Hepatocyte (in vitro differentiated cells): ENCODE data around the gene ASAP2. TPM values are rescaled to one million over a fixed set of nuclear protein-coding genes. Genes with fewer than 3 reads are reported as not detected.

Experiments used
- DNase-seq: peaks from one replicate; pipeline ENCODE4 v3.0.0-alpha.2; 2016; ENCODE audit warnings: low spot score
- H2AFZ ChIP-seq: fragments of 200-600 bp; sonication (generic); 2 replicates; pipeline ENCODE4 v1.6.0; 2016; ENCODE audit warnings: antibody characterized with exemption, mild to moderate bottlenecking
- H3K27ac ChIP-seq: fragments of 200-600 bp; sonication (generic); 2 replicates; pipeline ENCODE4 v1.5.1; 2016; ENCODE audit warnings: mild to moderate bottlenecking
- H3K27me3 ChIP-seq: fragments of 200-600 bp; sonication (generic); 2 replicates; pipeline ENCODE4 v1.6.1; 2016
- H3K36me3 ChIP-seq: fragments of 200-600 bp; sonication (generic); replicated peaks from 2 replicates; pipeline ENCODE4 v1.5.1; 2016; ENCODE audit warnings: low read depth; ENCODE audit not compliant: insufficient read depth
- H3K4me1 ChIP-seq: fragments of 200-600 bp; sonication (generic); 2 replicates; pipeline ENCODE4 v1.5.1; 2016; ENCODE audit warnings: mild to moderate bottlenecking, moderate library complexity; ENCODE audit not compliant: insufficient read depth
- H3K4me2 ChIP-seq: fragments of 200-600 bp; sonication (generic); 2 replicates; pipeline ENCODE4 v1.6.0; 2016
- H3K4me3 ChIP-seq: fragments of 200-600 bp; sonication (generic); 2 replicates; pipeline ENCODE4 v1.5.1; 2016; ENCODE audit warnings: mild to moderate bottlenecking
- H3K79me2 ChIP-seq: fragments of 200-600 bp; sonication (generic); 2 replicates; pipeline ENCODE4 v1.6.0; 2017; ENCODE audit warnings: mild to moderate bottlenecking
- H3K9me2 ChIP-seq: fragments of 200-600 bp; sonication (generic); replicated peaks from 2 replicates; pipeline ENCODE4 v1.6.0; 2017; ENCODE audit warnings: mild to moderate bottlenecking; ENCODE audit not compliant: insufficient read depth
- H3K9me3 ChIP-seq: fragments of 200-600 bp; sonication (generic); 2 replicates; pipeline ENCODE4 v1.5.1; 2016; ENCODE audit warnings: low read depth, mild to moderate bottlenecking
- H4K20me1 ChIP-seq: fragments of 200-600 bp; sonication (generic); 2 replicates; pipeline ENCODE4 v1.6.0; 2016; ENCODE audit warnings: mild to moderate bottlenecking; ENCODE audit not compliant: insufficient read depth, poor library complexity, severe bottlenecking
- CTCF ChIP-seq: fragments of 200-600 bp; sonication (generic); IDR thresholded peaks from 2 replicates; pipeline ENCODE4 v1.5.1; 2016; ENCODE audit warnings: antibody characterized with exemption, mild to moderate bottlenecking; ENCODE audit not compliant: poor library complexity
- EZH2 ChIP-seq: fragments of 200-600 bp; sonication (generic); IDR thresholded peaks from 2 replicates; pipeline ENCODE4 v1.6.1; 2016; ENCODE audit warnings: antibody characterized with exemption, mild to moderate bottlenecking, borderline replicate concordance
- EZH2phosphoT487 ChIP-seq: fragments of 200-600 bp; sonication (generic); IDR thresholded peaks from one replicate; pipeline ENCODE4 v1.6.1; 2018; ENCODE audit warnings: antibody characterized with exemption, mild to moderate bottlenecking, low read depth, moderate library complexity; ENCODE audit not compliant: unreplicated experiment, severe bottlenecking
- WGBS: methylation state at CpG from one replicate; pipeline ENCODE4 v1.1.6; 2016; ENCODE audit warnings: low lambda C conversion rate; ENCODE audit errors: missing lambda C conversion rate; 5-methylcytosine and 5-hydroxymethylcytosine counted together
- polyA plus RNA-seq: library from polyadenylated mRNA; unstranded; fragments of >200 nt; fragmentation: Nextera tagmentation; extraction: Ambion mirVana; gene quantifications from 2 replicates; pipeline ENCODE4 v1.2.1, GENCODE V29; 2016
- total RNA-seq: library from RNA; depleted of rRNA; stranded (reverse); fragments of >200 nt; gene quantifications from 2 replicates; pipeline ENCODE4 v1.2.3, GENCODE V29; 2014

Gene ASAP2
- total and polyA plus RNA-seq, 2 experiments from 2014 or later, result 13.7 to 21.3 TPM

DNA sequence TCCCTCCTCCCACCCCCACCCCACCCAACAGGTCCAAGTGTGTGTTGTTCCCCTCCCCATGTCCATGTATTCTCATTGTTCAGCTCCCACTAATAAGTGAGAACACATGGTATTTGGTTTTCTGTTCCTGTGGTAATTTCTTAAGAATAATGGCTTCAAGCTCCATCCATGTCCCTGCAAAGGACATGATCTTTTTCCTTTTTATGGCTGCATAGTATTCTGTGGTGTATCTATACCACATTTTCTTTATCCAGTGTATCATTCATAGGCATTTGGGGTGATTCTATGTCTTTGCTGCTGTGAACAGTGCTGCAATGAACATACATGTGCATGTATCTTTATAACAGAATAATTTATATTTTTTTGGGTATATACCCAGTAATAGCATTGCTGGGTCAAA lies 12.3 kb upstream of the ASAP2 start:
- no peaks in the 10 kb centered on the region for H3K9me2 ChIP-seq
- no peak overlapping the region for H3K4me2 ChIP-seq
- H3K4me1 ChIP-seq, result peaks cover 3% of the 10 kb centered on the region
- no peak for DNase-seq
- no peaks in the 10 kb centered on the region for H3K79me2 ChIP-seq
- H2AFZ ChIP-seq, result no peak overlapping the region
- TF ChIP-seq EZH2phosphoT487 (no peak), CTCF (no peak), EZH2 (no peak)
- H3K36me3 ChIP-seq, result no peaks in the 10 kb centered on the region
- H3K27ac ChIP-seq, result no peak overlapping the region
- H3K4me3 ChIP-seq, result no peak overlapping the region
- no peaks in the 10 kb centered on the region for H4K20me1 ChIP-seq
- H3K27me3 ChIP-seq, result no peaks in the 10 kb centered on the region
- H3K9me3 ChIP-seq, result no peaks in the 10 kb centered on the region

DNA sequence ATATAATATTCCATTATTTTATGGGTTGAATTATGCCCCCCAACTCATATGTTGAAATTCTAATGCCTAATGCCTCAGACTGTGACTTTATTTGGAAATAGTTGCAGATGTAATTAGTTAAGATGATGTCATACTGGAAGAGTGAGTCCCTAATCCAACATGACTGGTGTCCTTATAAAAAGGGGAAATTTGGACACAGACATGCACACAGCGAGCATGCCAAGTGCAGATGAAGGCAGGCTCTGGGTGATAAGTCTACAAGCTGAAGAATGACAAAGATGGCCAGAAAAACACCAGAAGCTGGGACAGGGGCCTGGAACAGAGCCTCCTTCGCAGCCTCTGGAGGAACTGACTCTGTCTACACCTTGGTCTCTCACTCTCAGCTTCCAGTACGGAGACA lies 10.0 kb upstream of the ASAP2 start:
- no peak for TF ChIP-seq CTCF
- no peak for TF ChIP-seq EZH2phosphoT487
- TF ChIP-seq EZH2, result no peak
- Histone ChIP-seq H3K36me3 (no peaks in the 10 kb centered on the region), H3K4me3 (no peak overlapping the region), H3K9me3 (no peaks in the 10 kb centered on the region), H3K4me2 (no peak overlapping the region), H2AFZ (no peak overlapping the region), H3K79me2 (no peaks in the 10 kb centered on the region), H3K9me2 (no peaks in the 10 kb centered on the region), H4K20me1 (no peaks in the 10 kb centered on the region), H3K27me3 (no peaks in the 10 kb centered on the region), H3K4me1 (no peaks in the 10 kb centered on the region), H3K27ac (no peak overlapping the region)
- 91% methylated on average over 3 of the region's 3 CpGs for WGBS
- DNase-seq, result no peak

DNA sequence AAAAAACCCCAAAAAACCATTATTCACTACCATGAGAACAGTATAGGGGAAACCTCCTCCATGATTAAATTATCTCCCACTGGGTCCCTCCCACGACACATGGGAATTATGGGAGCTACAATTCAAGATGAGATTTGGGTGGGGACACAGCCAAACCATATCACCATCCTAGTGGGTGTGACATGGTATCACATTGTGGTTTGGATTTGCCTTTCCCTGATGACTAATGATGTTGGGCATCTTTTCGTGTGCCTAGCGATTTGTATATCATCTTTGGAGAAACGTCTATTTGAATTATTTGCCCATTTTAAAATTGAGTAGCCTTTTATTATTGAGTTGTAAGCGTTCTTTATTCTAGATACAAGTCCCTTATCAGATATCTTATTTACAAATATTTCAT lies 8.7 kb upstream of the ASAP2 start:
- DNase-seq, result no peak
- Histone ChIP-seq H3K27me3 (no peaks in the 10 kb centered on the region), H3K27ac (no peak overlapping the region), H4K20me1 (no peaks in the 10 kb centered on the region), H3K79me2 (no peaks in the 10 kb centered on the region), H2AFZ (no peak overlapping the region), H3K9me2 (no peaks in the 10 kb centered on the region), H3K4me3 (no peak overlapping the region), H3K4me2 (no peak overlapping the region), H3K4me1 (no peaks in the 10 kb centered on the region), H3K9me3 (no peaks in the 10 kb centered on the region), H3K36me3 (no peaks in the 10 kb centered on the region)
- 94% methylated on average over 5 of the region's 5 CpGs for WGBS
- no peak for TF ChIP-seq EZH2phosphoT487
- TF ChIP-seq CTCF, result no peak
- no peak for TF ChIP-seq EZH2
